Transverse colon (tissue), 4 donors: ENCODE measurements around the gene DCST1. TPM values are rescaled to one million over a fixed set of nuclear protein-coding genes. Genes with fewer than 3 reads are reported as not detected.

ENCODE experiments used
- DNase-seq: peaks from one replicate; pipeline ENCODE4 v3.0.0-alpha.2; 2019
- H3K27ac ChIP-seq, 4 donors: fragments of 200-600 bp; sonication (generic); 2 replicates each; pipeline ENCODE4 v1.5.1; 2016 to 2018; ENCODE audit warnings: inconsistent platforms in 4 of 4
- H3K27me3 ChIP-seq: fragments of 200-600 bp; sonication (generic); 2 replicates; pipeline ENCODE4 v1.5.1; 2017; ENCODE audit warnings: inconsistent platforms
- H3K36me3 ChIP-seq, 4 donors: fragments of 200-600 bp; sonication (generic); 2 replicates each; pipeline ENCODE4 v1.5.1; 2017 to 2019; ENCODE audit warnings: inconsistent platforms in 4 of 4
- H3K4me1 ChIP-seq, 4 donors: fragments of 200-600 bp; sonication (generic); 2 replicates each; pipeline ENCODE4 v1.5.1; 2017 to 2020; ENCODE audit warnings: inconsistent platforms in 4 of 4
- H3K4me3 ChIP-seq, 4 donors: fragments of 200-600 bp; sonication (generic); 1 replicate in 1 of 4; 2 replicates in 3 of 4; pipeline versions ENCODE4 v1.5.1 to v1.6.1; 2017 to 2019; ENCODE audit warnings: inconsistent platforms in 4 of 4
- H3K9me3 ChIP-seq, 2 donors: fragments of 200-600 bp; sonication (generic); 2 replicates each; pipeline ENCODE4 v1.5.1; 2017 to 2019; ENCODE audit warnings: inconsistent platforms in 2 of 2
- CTCF ChIP-seq, 5 experiments: fragments of 200-600 bp in 3 of 5; fragments of 450-650 bp in 2 of 5; sonication (generic) in 3 of 5; IDR thresholded peaks; 1 replicate in 2 of 5; 2 replicates in 3 of 5; pipeline ENCODE4 v1.5.1; 2016 to 2017; ENCODE audit warnings: antibody characterized with exemption in 5 of 5, inconsistent platforms in 3 of 5, mild to moderate bottlenecking in 2 of 5, moderate library complexity in 1 of 5
- EP300 ChIP-seq: sonication (generic); formaldehyde crosslinking; IDR thresholded peaks from one replicate; pipeline ENCODE4 v1.6.1; 2017; ENCODE audit warnings: antibody characterized with exemption, low read depth
- POLR2A ChIP-seq: fragments of 450-650 bp; IDR thresholded peaks from one replicate; pipeline ENCODE4 v1.6.1; 2016; ENCODE audit warnings: antibody characterized with exemption, mild to moderate bottlenecking, moderate library complexity
- POLR2AphosphoS5 ChIP-seq, 3 donors: sonication (generic); formaldehyde crosslinking; IDR thresholded peaks; one replicate each; pipeline ENCODE4 v1.6.1; 2016; ENCODE audit warnings: antibody characterized with exemption in 3 of 3
- WGBS, 2 donors: methylation state at CpG; one replicate each; pipeline ENCODE4 v1.1.5; 2018; ENCODE audit warnings: low coverage in 1 of 2; 5-methylcytosine and 5-hydroxymethylcytosine counted together
- in situ Hi-C, 4 donors: fragments of 200-750 bp; cut with MboI; loops; one replicate each; pipeline versions ENCODE4 v1.15.0 to v1.15.1; 2017; ENCODE audit warnings: low sequenced_read_pairs in 3 of 4, low pct_ligation_motif_present in 1 of 4, low pct_unique_long_range_greater_than_20kb in 1 of 4
- intact Hi-C: fragments of 100-400 bp; cut with DNase I; formaldehyde crosslinking; loops from one replicate; pipeline ENCODE4 v1.15.1; 2023; ENCODE audit warnings: low total_unique reads
- total RNA-seq, 4 donors: library from RNA; depleted of rRNA; stranded (reverse); fragments of >200 nt; gene quantifications; one replicate each; pipeline ENCODE4 v1.1.0, GENCODE V29; 2016

The DCST1 gene
- total RNA-seq, 4 donors from 2014 or later: 0.32 to 0.41 TPM; not detected in 2

DNA sequence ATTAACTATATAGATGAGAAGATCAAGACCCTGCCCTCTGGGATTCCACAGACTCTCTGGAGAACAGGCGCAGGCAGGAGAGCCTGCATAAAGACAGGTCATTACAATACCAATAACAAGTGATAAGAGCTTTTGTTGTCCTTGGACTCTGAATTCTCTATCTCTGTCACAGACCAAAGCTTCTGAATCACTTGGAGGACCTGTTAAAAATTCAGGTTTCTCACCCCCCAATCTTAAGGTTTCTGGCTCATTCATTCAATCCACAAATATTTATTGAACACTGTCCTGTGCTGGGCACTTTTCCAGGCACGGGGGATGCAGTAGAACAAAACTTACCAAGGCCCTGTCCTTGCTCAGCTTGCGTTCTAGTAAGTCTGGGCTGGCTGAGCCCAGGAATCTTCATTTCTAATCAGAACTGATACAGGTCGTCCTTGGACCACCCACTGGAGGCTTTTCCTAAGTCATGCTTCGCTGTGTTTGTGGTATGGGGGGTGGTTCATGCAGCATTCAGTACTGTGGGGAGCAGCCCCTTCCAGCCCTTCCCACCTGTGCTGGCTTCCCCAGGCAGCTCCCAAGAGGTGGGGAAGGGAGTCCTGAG lies 31.3 kb downstream of the DCST1 start:
- no peak for DNase-seq
- 63 to 80% methylated on average over 1 to 5 of the region's 5 CpGs for WGBS, 2 donors
- Histone ChIP-seq H3K9me3 (no peaks in the 10 kb centered on the region), H3K4me1 (peaks cover 20 to 40% (median 36%) of the 10 kb centered on the region in 4 donors), H3K36me3 (no peaks in the 10 kb centered on the region), H3K4me3 (peak overlapping the region in 1 of 4 donors; percentile 85), H3K27ac (peak overlapping the region in 2 of 4 donors; percentile 89 to 93), H3K27me3 (no peaks in the 10 kb centered on the region)
- TF ChIP-seq CTCF (IDR thresholded peaks at IDR 0.05) (no peak), POLR2AphosphoS5 (IDR thresholded peaks at IDR 0.05) (no peak)
- in situ Hi-C loops (loop anchor here in 3 of 4 donors (25.0 kb wide), 1 partner anchor 103 kb away; the partner anchor contains the start of genes CKS1B (in 3 of the 3), PBXIP1 (in 3 of the 3), PYGO2 (in 3 of the 3) and SHC1 (in 3 of the 3)), intact Hi-C loops (loop anchor here (10.0 kb wide), 1 partner anchor 510 kb away; the partner anchor contains the start of gene UBE2Q1)

GRCh38 chr1:155066777-155067176 lies 33.2 kb downstream of the DCST1 start:
- intact Hi-C loops (loop anchor here (10.0 kb wide), 1 partner anchor 512 kb away; the partner anchor contains the start of gene UBE2Q1), in situ Hi-C loops (loop anchor here in 3 of 4 donors (25.0 kb wide), 1 partner anchor 104 kb away; the partner anchor contains the start of genes CKS1B (in 3 of the 3), PBXIP1 (in 3 of the 3), PYGO2 (in 3 of the 3) and SHC1 (in 3 of the 3))
- no peaks in the 10 kb centered on the region for H3K9me3 ChIP-seq
- TF ChIP-seq POLR2A (no peak), CTCF (IDR thresholded peaks at IDR 0.05) (no peak), EP300 (no peak), POLR2AphosphoS5 (IDR thresholded peaks at IDR 0.05) (no peak)
- no peaks in the 10 kb centered on the region for H3K27me3 ChIP-seq
- H3K4me1 ChIP-seq: peaks cover 30 to 51% (median 46%) of the 10 kb centered on the region in 4 donors
- 74% methylated on average over 8 of the region's 8 CpGs; no CpG with 5 or more reads in 1 of the 2 donors for WGBS, 2 donors
- H3K27ac ChIP-seq: no peak overlapping the region
- no peaks in the 10 kb centered on the region for H3K36me3 ChIP-seq
- H3K4me3 ChIP-seq: no peak overlapping the region
- DNase-seq: no peak

GRCh38 chr1:155068599-155068998 lies 35.0 kb downstream of the DCST1 start:
- WGBS, 2 donors: 100% methylated on average over 3 of the region's 3 CpGs; no CpG with 5 or more reads in 1 of the 2 donors
- Histone ChIP-seq H3K27ac (no peak overlapping the region), H3K9me3 (no peaks in the 10 kb centered on the region), H3K36me3 (no peaks in the 10 kb centered on the region), H3K4me3 (no peak overlapping the region), H3K27me3 (no peaks in the 10 kb centered on the region), H3K4me1 (peaks cover 17 to 35% (median 30%) of the 10 kb centered on the region in 4 donors)
- in situ Hi-C loops: loop anchor here in 3 of 4 donors (25.0 kb wide), 1 partner anchor 106 kb away; the partner anchor contains the start of genes CKS1B (in 3 of the 3), PBXIP1 (in 3 of the 3), PYGO2 (in 3 of the 3) and SHC1 (in 3 of the 3)
- no peak for DNase-seq
- intact Hi-C loops: loop anchor here (10.0 kb wide), 1 partner anchor 514 kb away; the partner anchor contains the start of gene UBE2Q1
- TF ChIP-seq CTCF (IDR thresholded peaks at IDR 0.05) (no peak), EP300 (no peak), POLR2A (no peak), POLR2AphosphoS5 (IDR thresholded peaks at IDR 0.05) (no peak)

DNA sequence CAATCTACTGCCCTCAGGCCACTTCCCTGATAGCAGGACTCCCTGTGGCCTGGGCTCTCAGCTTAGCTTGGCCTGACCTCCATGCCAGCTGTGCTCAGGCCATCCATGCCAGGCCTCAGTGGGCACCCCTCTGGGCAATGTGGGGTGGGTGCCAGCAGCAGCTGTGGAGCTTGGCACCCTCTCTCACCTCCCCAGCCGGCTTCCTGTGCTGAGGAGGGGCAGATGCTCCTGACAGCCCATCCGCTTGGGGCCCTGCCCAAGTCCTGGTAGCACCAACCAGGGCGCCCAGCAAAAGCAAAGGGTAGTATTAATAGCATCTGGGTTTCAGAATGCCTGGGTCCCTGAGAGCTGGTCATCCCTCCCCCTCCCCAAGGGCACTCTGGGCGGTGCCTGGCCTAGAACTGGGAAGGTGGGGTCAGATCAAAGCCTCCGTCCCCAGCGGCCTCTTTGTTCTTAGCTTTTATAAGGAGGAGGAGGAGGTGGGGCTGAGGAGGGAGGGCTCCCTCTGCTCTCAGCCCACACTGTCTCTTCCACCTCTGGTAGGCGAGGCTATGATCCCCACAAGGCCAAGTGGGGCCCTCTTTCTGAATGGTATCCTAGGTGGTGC lies 36.0 kb downstream of the DCST1 start:
- Histone ChIP-seq H3K4me3 (no peak overlapping the region), H3K4me1 (peaks cover 12 to 28% (median 23%) of the 10 kb centered on the region in 4 donors), H3K27ac (peak overlapping the region in 1 of 4 donors; percentile 62), H3K9me3 (no peaks in the 10 kb centered on the region), H3K36me3 (no peaks in the 10 kb centered on the region), H3K27me3 (no peaks in the 10 kb centered on the region)
- TF ChIP-seq POLR2A: no peak
- intact Hi-C loops: loop anchor here (10.0 kb wide), 1 partner anchor 515 kb away; the partner anchor contains the start of gene UBE2Q1
- 45% methylated on average over 5 of the region's 7 CpGs; no CpG with 5 or more reads in 1 of the 2 donors for WGBS, 2 donors
- in situ Hi-C loops: loop anchor here in 3 of 4 donors (25.0 kb wide), 1 partner anchor 107 kb away; the partner anchor contains the start of genes CKS1B (in 3 of the 3), PBXIP1 (in 3 of the 3), PYGO2 (in 3 of the 3) and SHC1 (in 3 of the 3)
- DNase-seq: no peak
